ACHN (cell line): ENCODE data around the gene SLC30A2.
"Not testable (repeated sequence)": the region's sequence is repeated elsewhere in the genome, so short reads cannot be mapped to it uniquely, and the experiment has no call there.

ENCODE experiments used
- DNase-seq: peaks from one replicate; pipeline ENCODE4 v3.0.0-alpha.2; 2015
- in situ Hi-C: cut with HindIII; loops from 2 replicates; pipeline ENCODE4 v1.10.0; 2017; ENCODE audit warnings: low sequenced_read_pairs, low pct_ligation_motif_present, low pct_unique_long_range_greater_than_20kb

Gene SLC30A2, protein sequence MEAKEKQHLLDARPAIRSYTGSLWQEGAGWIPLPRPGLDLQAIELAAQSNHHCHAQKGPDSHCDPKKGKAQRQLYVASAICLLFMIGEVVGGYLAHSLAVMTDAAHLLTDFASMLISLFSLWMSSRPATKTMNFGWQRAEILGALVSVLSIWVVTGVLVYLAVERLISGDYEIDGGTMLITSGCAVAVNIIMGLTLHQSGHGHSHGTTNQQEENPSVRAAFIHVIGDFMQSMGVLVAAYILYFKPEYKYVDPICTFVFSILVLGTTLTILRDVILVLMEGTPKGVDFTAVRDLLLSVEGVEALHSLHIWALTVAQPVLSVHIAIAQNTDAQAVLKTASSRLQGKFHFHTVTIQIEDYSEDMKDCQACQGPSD

DNA sequence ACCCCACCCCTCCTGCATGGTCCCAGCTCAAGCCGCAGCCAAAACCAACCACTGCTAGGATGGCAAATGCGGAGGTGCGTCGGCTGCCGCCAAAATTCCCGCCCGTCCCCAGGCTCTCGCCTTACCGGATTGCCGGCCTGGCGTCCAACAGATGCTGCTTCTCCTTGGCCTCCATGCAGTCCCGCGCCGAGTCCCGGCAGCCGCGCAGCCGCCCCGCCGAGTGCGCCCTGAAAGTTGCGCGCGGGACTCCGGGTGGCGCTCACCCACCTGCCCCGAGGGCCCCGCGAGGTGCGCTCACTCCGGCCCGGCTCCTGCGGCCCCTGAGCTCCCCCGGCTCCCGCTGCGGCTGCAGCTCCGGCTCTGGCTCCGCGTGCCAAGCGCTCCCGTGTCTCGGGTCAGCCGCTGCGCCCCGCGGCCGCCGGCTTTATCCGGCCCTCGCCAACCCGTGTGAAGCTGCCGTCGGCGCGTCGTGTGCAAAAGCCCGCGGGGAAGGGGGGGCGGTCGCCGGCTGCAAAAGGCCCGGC is at the start of gene SLC30A2:
Gene SLC30A2 (minus strand): TSS at position 397 of the 524 bp plus-strand sequence. CDS start 222 bp downstream, at position 175.
- in situ Hi-C loops = no loop called here
- DNase-seq = no peak

DNA sequence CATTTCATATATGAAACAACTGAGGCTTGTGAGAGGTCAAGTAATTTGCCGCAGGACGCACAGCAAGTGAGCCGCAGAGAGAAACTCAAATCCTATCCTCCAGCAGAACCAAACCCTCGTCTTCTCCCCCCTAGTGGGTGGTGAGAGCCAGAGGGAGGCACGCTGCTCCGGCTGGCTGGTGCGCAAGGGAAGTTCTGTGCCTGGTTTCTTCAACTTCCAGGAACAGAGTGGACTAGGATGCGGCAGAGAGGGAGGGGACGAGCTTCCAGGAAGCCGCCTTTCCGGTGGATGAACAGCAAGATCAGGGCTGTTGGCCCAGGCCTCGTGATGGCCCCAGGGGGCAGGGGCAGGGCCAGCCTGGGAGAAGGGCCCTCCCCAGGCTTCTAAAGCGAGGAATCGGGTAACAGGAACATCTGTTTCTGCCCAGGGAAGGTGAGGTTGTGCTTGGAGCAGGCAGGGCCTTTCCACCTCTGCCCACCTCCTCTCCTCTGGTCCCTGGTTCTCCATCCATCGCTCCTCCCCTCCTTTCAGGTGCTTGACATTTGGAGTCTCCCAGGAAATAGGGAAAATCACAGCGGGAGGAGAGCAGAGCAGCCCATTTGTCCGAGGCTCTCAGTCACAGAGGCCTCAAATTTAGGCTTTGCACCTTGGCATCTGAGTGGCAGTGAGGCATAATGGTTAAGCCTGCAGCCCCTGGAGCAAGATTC is 48.9 kb upstream of the SLC30A2 start:
- in situ Hi-C loops = no loop called here
- no peak for DNase-seq

DNA sequence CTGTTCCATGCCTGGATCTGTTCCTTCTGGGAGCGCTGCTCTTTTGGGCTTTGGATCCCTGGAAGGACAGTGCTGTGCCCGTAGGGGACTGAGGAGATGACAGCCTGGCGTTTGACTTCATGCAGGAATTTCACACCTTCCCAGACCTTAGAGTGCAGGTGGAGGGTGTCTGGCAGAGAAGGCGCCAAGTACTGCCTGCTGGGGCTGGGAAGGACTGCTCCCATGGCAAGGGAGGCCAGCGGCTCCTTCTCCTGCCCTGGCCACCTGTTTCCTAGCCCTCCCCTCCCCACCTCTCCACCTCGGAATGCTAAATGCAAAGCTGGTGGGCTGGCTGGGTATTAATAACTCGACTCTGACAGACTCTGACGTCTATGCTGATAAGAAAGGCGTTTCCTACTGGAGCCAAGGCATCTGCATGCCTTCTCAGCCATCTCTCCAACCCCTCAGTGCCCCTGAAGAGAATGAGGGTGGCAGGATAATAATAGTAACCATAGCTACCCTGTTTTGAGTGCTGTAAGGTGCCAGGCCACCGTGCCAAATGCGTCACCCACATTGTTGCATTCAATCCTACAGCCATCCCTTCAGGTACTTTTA is 48.3 kb upstream of the SLC30A2 start:
- in situ Hi-C loops = no loop called here
- no peak for DNase-seq

DNA sequence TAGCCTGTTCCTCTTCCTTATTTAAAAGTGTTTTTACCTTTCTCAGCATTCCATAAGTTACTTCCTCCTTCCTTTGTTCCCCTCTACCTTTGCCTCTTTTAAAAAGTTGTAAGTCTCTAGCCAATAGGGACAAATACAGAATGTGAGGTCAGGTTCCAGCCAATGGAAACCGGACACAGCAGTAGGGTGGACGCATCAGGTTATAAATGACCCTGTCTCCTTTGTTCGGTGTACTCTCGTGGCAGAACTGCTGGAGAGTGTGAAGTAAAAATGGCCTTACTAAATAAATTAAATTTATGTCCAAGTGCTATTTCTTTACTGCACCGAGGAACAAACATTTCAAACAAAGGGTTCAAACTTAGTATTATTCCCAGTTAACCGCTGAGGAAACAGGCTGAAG is 47.7 kb upstream of the SLC30A2 start:
- in situ Hi-C loops = not testable (repeated sequence)

DNA sequence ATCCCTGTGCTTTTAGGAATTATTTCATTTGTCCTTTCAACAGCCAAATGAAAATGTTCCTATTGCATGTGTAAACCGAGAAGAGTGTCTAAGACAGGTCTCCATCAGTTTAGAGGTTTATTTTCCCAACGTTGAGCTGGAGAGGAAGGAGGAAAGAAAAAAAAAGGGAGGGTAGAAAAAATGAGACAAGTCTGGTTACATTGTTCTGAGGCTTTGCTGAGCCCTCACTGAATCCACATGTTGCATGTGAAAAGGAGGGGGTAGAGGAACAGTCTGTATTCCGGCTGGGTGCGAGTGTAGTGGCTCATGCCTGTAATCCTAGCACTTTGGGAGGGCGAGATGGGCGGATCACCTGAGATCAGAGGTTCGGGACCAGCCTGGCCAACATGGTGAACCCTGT is 46.5 kb upstream of the SLC30A2 start:
- in situ Hi-C loops = no loop called here
- no peak for DNase-seq

More for the DNA sequence above, 47.7 kb upstream of the SLC30A2 start:
- DNase-seq = not testable (repeated sequence)

DNA sequence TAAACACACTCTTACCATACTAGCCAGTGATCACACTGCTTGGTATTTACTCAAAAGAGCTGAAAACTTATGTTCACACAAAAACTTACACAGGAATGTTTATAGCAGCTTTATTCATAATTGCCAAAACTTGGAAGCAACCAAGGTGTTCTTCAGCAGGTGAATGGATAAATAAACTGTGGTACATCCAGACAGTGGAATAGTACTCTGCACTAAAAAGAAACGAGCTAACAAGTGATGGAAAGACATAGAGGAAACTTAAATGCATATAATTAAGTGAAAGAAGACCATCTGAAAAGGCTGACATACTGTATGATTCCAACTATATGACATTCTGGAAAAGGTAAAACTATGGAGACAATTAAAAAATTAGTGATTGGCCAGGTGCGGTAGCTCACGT is 45.0 kb upstream of the SLC30A2 start:
- in situ Hi-C loops = no loop called here
- DNase-seq = no peak

DNA sequence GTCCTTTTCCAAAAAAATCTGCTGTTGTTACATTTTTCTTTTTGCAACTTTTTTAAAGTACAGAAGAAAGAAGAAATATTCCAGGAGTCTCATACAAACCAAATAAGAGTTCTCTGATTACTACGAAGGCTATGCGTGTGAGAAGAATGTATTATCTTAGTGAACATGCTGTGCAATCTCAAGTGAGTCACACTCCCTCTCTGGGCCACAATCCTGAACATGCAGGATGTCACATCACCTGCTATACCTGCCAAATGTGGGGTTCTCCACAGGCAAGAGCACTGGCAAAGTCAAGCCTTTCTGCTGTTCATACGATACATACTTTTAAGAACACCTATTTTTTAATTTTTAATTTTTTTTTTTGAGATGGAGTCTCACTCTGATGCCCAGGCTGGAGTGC is 43.2 kb upstream of the SLC30A2 start:
- in situ Hi-C loops = no loop called here
- no peak for DNase-seq

DNA sequence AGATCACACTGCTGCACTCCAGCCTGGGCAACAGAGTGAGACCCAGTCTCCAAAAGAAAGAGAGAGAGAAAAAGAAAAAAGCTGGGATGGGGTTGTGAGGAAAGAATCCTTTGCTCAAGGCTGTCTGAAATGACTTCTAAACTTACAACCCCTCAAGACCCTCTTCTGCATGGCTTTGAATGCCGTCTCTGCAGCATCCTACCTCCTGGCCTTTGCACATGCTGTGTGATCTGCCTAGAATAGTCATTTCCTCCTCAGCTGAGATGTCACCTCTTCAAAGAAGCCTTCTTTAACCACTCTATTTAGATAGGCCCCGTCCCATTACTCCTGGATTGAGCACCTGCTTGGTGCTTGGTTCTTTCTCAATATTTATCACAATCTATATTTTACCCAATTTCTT is 38.9 kb upstream of the SLC30A2 start:
- in situ Hi-C loops = no loop called here
- no peak for DNase-seq

DNA sequence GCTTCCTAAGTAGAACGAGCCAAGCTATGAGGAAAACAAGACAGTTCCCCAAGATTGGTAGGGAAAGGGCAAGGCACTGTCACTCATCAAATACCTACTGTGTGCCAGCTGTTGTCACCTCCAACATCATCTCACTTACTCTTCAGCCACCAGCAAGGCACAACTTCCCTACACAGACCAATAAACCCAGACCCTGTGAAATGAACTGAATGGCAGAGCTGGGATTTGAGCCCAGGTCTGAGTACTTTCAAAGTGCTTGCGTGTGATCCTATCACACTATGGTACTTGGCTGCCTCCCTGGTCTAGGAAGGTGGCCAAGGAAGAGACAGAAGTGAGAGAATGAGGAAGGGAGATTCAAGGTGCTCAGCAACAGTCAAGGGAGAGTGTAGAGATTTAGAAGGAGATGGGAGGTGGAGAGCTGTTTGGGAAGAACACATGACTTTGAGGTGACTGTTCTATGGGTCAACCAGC is 38.2 kb upstream of the SLC30A2 start:
- in situ Hi-C loops = no loop called here

DNA sequence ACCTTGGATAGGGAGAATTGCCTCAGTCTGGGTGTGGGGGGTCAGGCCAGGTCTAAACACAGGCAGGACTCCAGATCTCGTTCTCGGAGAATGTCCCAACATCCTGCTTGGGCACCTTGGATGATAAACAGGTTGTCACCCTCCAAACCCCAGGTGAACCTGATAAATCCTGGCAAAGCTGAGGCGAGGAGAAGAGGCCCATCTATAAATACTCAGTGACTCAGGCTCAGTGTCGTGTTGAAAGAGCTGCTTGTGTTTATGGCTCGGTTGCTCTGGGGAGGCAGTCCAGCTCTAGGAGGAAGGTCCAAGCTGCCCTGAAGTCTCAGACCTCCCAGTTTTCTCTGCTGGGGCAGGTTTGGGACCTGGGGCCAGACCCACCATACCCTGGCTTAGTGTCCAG is 37.3 kb upstream of the SLC30A2 start:
- no peak for DNase-seq
- in situ Hi-C loops = no loop called here

More for the DNA sequence above, 38.2 kb upstream of the SLC30A2 start:
- DNase-seq = no peak

DNA sequence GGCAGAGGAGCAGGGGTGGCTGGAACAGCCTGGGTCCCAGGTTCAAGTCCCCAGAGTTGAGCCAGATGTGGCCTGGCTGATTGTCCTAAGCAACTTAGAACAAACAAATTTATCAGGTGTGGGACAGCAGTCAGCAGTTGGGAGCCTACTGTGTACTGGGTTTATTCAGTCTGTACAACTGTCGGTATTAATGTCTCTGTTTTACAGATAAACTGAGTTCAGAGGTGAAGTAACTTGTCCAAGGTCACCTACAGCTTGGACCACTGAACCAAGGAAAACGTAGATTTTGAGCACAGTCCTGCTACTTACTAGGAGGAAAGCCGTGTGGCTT is 36.1 kb upstream of the SLC30A2 start:
- in situ Hi-C loops = no loop called here
- no peak for DNase-seq

DNA sequence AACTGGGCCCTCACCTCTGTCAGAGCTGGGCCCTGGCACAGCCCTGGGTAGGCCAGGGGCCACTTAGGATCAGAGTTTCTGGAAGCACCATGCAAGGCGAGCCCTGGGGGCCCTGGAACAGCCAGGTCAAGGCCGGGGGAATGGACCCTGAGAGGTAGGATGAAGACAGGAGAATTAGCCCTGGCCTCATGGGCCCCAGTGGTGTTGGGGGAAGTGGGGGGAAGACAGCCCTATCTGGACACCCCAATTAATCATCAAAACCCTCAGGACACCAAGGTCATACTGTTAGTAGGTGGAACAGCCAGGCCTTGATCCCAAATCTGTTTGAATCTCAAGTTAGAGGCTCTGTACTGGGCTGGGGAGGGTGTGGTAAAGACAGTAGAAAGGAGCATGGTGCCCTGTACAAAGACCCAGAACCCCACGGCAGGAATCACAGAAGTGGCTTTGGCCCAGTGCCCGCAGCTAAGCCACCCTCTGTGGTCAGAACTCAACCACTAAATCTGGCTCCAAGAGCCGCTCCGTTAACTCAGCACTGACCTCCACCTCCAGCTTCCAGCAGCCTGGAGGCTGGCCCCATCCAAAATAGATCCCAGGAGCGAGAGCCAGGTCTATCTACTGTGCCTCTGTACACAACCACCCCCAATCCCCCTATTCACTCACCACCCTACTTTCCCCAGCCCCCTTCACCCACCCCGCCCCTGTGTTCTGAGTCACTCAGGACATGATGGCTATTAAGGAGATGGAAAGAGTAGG is 35.5 kb upstream of the SLC30A2 start:
- DNase-seq = no peak
- in situ Hi-C loops = no loop called here

DNA sequence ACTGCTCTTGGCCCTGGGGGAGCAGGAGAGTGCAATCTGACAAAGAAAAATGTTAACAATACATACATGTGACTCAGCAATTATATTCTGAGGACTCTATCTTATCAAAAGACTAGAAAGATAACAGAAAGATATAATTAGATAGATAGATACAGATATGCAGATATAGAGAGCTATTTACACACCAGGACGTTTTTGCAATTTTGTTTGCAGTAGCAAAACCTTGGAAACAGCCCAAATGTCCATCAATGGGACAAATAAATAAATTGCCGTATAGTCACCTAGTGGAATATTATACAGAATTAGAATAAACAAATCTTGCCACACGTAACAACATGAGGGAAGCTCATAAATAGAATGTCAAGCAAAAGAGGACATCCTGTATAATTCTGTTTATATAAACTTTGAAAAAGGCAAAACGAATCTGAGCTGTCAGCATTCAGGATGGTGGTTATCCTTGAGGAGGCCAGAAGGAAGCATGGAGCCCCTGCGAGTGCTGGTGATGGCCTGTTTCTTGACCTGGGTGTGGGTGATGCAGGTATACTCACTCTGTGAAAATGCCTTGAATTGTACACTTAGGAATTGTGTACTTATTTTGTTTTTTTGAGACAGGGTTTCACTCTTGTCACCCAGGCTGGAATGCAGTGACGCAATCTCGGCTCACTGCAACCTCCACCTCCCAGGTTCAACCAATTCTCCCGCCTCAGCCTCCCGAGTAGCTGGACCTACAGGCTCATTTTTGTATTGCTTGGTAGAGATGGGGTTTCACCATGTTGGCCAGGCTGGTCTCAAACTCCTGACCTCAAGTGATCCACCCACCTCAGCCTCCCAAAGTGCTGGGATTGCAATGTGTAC is 34.3 kb upstream of the SLC30A2 start:
- DNase-seq = no peak
- in situ Hi-C loops = no loop called here

DNA sequence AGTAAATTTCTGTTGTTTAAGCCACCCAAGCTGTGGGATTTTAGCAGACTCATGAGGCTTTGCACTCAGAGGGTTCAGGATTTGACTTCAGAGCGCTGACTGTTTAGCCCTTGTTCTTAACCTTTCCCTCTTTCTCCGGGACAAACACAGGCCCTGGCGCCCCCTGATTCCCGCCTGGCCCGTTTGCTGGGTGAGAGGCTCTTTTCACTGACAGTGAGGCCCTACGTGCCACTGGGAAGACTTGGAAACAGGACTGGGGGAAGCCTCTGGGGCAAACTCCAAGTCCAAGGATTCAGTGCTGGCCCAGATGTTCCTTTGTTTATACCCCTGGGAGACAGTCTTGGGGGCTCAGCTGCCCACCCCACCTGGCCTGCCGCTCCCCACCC is 33.3 kb upstream of the SLC30A2 start:
- DNase-seq = no peak
- in situ Hi-C loops = no loop called here

DNA sequence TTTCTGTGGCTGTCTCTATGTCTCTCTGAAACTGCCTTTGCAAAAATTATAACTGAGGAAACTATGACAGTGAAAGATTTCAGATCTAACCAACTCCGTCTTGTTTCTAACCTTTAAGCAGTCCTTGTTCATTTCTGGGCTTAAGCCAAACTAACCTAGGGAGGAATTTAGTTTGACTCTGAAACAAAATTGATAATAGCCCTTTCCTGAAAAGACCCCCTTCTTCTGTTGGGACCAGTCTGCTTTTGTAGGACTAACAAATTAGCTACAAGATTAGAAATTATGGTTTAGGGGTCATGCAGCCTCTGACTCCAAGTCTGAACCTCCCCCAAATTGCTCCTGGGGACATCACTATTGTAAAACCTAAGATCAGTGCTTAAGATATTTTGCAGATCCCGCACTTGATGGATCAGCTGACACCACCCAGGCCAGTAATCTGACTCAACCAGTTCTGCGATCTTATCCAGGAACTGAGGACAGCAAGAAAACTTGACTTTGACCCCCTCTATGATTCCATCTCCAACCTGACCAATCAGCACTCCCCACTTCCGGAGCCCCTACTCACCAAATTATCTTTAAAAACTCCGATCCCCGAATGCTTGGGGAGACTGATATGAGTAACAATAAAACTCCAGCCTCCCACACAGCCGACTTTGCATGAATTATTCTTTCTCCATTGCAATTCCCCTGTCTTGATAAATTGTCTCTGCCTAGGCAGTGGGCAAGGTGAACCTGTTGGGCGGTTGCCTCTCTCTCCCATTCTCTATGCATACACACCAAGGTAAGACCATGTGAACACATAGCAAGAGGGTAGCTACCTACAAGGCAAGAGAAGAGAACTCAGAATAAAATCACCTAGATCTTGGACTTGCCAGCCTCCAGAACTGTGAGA is 32.6 kb upstream of the SLC30A2 start:
- in situ Hi-C loops = no loop called here
- DNase-seq = no peak

DNA sequence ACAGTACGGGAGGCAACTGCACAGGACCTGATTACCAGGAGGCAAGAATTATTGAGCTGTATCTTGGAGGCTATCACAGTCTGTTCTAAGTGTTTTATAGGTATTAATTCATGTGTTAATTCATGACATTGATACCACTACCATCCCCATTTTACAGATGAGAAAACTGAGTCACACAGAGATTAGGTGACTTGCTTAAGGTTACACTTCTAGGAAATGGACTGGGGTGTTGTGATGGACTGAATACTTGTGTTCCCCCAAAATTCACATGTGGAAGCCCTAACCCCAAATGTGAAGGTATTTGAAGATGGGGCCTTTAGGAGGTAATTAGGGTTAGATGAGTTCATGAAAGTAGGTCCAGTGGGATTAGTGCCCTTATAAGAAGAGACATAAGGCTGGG is 31.6 kb upstream of the SLC30A2 start:
- in situ Hi-C loops = no loop called here
- DNase-seq = no peak
